Breast epithelium (tissue), 3 donors: ENCODE measurements around the gene DUSP23.

Experiments
- CTCF ChIP-seq, 3 donors: fragments of 450-650 bp; IDR thresholded peaks; one replicate each; pipeline ENCODE4 v1.5.1; 2016 to 2017; ENCODE audit warnings: antibody characterized with exemption in 3 of 3, mild to moderate bottlenecking in 3 of 3, moderate library complexity in 3 of 3
- POLR2A ChIP-seq: fragments of 450-650 bp; IDR thresholded peaks from one replicate; pipeline ENCODE4 v1.6.1; 2016; ENCODE audit warnings: antibody characterized with exemption, mild to moderate bottlenecking, moderate library complexity
- POLR2AphosphoS5 ChIP-seq, 3 donors: sonication (generic); formaldehyde crosslinking; IDR thresholded peaks; one replicate each; pipeline ENCODE4 v1.6.1; 2017; ENCODE audit warnings: antibody characterized with exemption in 3 of 3

GRCh38 chr1:159774465-159774864, 6.3 kb upstream of the DUSP23 start:
- TF ChIP-seq CTCF (IDR thresholded peaks at IDR 0.05) (no peak), POLR2A (no peak), POLR2AphosphoS5 (IDR thresholded peaks at IDR 0.05) (no peak)
